Jurkat, Clone E6-1 (cell line): ENCODE results near the gene IL11.

ENCODE experiments used
- DNase-seq: peaks from one replicate; pipeline ENCODE4 v3.0.0-alpha.2; 2011; ENCODE audit warnings: low read depth, low spot score
- H3K4me3 ChIP-seq: 2 replicates; pipeline ENCODE4 v1.5.1; 2011; ENCODE audit warnings: mild to moderate bottlenecking, low read length, control low read depth, moderate library complexity

IL11 gene

DNA sequence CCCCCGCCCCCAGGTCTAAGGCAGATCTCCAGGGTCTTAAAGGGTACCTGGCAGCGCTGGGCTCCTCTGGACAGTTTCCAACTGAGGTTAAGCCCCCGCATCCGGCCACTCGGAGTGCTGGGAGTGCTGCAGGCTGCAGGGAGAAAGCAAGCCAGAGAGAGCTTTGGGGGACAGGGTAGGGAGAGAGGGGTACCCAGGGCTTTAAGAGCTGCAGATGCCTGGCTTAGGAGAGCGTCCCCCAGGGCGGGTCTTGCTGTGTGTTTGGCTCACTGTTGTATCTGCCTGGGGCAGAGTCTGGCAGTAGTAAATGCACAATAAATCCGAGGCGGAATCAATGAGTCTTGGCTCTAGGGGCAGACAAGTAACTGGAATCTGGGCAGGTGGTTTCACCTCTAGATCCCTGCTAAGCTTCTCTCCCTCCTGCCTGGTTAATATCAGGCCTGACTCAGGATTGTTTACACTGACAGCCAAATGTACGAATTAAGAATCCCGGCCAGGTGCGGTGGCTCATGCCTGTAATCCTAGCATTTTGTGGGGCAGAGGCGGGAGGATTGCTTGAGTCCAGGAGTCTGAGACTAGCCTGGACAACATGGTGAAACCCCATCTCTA lies 14.9 kb downstream of the IL11 start:
- DNase-seq, result no peak
- H3K4me3 ChIP-seq, result no peak overlapping the region

DNA sequence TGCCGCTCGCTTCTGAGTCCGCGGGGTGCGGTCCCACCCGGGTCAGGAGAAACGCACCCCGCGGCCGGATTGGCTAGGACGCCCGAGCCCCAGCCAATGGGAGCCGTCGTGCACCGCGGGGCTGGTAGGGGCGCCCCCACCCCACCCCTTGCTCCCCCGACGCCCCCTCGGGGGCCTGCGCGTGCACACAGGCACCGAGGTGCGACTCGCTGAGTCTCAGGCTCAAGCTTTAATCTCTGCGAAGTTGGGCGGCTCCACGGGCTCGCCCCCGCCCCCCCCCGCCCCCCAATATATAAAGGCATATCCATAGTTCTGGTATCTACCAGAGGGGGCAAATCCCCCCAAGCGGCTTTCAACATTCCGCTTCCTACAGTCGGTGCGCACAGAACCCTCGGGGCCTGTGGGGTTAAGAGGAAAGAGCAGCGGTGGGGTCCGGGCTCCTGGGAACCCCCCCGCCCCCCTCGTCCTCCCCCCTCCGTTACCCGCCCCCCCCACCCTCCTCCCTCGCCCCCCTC lies 15.5 kb downstream of the IL11 start, which contains the start of gene COX6B2:
COX6B2 (minus strand) TSS at position 22 of the 515 bp plus-strand sequence. CDS start 198 bp downstream, outside the sequence.
- H3K4me3 ChIP-seq, result peak within 1 kb of the TSS; percentile 34
- DNase-seq, result no peak

DNA sequence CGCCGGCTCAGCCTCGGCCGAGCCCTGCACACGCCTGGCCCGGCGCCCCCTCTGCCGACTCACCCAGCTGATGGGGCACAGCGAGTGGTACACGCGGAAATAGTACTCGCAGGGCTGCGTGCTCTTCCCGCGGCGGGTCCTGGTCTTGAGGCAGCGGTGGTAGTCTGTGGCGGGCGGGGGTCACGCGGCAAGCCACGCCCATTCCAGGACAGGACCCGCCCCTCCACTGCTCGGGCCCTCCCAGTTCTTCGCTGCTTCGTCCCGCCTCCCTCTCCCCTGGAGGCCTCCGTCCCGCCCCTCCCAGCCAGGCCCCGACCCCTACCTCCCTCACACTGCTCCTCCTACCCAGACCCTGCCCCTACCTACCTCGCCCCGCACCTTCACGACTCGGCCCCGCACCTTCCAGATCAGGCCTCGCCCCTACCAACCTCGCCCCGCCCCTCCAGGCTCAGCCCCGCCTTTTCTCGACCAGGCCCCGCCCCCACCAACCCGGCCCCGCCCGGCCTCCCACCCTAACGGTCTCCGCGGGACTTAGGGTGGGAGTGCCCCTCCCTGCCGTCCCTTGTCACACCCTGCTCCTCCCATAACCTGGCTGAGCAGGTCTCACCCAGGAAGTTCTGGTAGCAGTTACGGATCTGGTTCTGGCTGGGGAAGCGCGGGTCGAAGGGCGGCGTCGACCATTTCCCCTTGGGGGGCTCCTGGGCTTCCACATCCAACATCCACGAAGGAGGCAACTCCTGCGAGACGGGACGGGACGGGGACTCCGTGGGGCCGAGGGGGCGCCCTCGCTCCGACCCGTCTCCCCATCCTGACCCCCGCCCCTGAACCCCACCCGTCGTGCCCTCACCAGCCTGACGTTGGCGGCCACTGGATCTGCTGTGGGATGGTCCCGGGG lies 16.2 kb downstream of the IL11 start:
- no peak for DNase-seq
- H3K4me3 ChIP-seq, result peak overlapping the region; percentile 34

DNA sequence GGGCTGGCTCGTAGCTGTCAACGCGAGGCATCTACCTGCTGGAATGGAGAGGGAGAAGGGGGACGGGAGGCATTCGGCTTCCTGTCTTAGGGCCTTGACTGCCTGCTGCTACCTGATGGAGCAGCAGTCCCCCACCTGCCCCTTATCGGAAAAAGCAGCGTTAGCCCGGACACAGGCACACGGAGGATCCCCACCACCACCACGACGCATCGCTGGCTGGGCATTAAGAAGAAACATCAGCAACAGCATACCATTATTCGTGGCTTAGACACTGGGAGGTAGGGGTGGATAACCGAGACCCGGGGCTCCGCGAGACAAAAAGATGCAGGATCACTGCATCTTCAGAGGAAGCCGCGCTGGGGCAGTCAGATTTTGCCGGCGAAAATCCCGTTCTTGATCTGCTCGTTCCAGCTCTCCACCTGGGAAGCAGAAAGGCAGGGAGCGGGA lies 16.9 kb downstream of the IL11 start:
- peak overlapping the region; percentile 34 for H3K4me3 ChIP-seq
- no peak for DNase-seq

DNA sequence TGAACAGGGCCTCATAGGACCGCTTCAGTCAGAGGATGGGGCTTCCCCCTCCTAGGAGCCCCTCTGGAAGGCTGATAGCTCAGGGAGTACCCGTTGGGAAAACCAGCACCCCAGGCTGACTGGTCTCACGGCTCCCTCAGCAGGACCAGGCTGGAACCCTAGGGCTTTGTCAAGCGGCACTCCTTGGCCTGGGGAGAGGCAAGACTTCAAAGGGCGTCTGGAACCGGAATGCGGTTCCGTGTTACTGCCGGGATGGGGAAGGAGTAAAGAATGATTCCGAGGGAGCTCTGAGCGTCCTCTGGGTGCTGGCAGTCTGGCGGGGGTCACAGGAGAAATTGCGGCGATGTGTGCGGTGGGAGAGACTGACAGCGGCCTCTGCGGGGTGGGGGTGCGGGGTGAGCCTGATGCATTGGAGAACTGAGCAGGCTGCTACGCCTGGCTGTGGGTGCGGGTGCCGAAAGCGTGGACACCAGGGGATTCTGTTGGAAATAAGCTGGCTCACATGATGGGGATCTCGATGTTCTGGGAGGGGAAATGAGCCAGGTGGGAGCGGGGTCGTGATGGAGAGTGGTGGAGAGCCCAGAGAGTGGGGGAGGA lies 17.6 kb downstream of the IL11 start:
- no peak for DNase-seq
- no peak overlapping the region for H3K4me3 ChIP-seq

DNA sequence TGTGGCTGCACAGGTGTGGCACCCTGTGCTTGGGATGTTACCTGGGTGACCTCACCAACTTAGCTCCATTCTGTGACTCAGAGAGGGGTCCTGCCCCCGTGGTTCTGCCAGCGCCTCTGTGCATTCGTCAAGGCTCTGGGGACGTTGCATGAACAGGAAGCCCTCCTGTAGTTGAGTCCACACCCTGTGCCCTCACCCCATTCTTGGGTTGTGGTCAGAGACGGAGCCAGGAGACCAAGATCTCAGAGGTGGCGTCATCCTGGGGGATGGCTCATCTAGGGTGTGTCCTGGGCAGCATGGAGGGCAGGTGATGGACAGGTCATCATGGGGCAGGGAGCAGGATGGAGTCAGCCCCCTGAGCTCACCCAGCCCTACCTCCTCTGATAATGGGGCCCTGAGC lies 18.2 kb downstream of the IL11 start:
- H3K4me3 ChIP-seq, result no peak overlapping the region
- DNase-seq, result no peak

DNA sequence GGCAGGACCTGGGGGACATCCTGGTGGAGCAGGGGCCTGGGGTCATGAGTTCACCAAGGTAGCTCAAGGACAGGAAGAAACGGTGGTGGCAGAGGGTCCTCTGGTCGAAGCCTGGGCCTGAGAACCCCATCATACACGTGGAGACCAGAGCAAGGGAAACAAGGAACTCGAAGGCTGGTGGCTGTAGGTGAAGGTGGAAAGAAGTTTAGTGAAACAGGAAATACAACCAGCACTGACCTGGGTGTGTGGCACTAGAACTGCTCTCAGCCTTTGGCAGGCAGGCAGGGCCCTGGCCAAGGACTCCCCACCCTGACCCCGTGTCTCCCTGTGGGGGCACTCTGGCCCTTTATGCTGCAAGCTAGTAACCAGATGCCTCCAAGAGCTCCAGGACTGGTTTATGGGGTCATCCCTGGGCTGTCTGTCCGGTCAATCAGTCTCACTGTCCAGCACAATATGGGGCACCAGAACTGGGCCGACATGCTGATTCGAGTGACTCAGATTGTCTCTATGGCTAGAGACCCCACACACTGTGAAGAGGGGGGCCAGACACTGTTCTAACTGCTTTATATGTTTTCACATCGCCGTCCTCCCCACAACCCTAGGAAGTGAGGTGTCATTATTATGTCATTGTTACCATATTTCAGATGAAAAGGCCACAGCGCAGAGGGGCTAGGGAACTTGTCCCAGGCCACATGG lies 19.5 kb downstream of the IL11 start:
- H3K4me3 ChIP-seq, result no peak overlapping the region
- DNase-seq, result no peak

DNA sequence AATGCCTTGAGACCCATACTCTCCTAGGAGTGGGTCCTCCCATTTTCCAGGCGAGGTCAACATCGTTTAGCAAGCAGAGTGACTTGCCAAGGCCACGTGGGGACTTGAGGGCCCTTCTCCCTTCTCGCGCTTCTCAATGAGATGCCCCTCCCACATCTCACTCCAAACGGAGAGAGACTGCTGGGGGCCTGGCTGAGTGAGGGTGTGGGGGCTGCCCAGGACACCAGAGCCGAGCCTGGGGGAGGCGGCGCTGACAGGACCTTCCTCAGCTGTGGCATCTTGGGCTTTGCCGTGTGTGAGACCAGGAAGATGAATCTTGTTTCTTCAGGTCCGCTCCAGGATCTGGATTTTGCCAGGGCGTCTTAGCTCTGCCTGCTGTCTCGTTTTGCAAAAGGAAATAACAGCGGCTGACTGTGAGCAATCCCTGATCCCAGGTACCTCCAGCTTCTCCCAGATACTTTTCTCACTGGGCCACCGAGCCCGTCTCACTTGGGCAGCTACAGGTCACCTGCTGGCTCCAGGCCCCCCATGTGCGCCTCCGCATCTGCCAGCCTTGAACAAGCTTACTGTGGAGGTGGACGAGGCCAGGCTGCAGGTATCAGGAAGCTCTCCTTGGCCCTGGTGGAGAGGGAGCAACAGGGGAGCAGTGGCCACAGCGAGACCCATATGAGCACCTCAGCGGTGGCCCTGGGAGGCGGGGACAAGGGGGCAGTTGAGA lies 21.8 kb downstream of the IL11 start:
- H3K4me3 ChIP-seq, result no peak overlapping the region
- no peak for DNase-seq

DNA sequence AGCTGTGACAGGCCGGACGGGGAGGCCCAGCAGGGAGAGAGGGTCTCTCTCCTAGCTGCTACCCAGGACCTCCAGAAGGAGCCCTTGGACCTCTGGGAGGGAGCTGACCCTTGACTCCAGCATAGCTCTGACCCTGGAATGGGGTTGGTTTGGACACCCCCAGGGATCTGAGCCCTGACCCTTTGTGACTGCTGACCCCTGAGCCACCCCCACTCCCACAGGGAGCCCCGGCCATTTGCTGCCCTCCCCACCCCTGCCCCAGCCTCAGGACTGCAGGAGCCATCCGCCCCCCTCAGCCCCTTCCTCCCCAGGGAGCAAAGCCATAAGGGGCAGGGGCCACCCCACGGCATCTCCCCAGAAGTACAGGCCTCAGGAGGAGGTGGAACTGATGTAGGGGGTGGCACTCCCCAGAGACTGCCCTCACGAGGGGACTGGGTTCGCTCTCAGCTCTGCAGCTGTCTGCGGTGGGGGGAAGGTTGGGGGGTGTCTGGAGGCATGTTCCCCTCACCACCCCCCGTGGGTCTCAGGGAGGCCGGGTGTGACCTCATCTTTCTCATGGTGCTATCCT lies 22.7 kb downstream of the IL11 start:
- DNase-seq, result no peak
- H3K4me3 ChIP-seq, result no peak overlapping the region

DNA sequence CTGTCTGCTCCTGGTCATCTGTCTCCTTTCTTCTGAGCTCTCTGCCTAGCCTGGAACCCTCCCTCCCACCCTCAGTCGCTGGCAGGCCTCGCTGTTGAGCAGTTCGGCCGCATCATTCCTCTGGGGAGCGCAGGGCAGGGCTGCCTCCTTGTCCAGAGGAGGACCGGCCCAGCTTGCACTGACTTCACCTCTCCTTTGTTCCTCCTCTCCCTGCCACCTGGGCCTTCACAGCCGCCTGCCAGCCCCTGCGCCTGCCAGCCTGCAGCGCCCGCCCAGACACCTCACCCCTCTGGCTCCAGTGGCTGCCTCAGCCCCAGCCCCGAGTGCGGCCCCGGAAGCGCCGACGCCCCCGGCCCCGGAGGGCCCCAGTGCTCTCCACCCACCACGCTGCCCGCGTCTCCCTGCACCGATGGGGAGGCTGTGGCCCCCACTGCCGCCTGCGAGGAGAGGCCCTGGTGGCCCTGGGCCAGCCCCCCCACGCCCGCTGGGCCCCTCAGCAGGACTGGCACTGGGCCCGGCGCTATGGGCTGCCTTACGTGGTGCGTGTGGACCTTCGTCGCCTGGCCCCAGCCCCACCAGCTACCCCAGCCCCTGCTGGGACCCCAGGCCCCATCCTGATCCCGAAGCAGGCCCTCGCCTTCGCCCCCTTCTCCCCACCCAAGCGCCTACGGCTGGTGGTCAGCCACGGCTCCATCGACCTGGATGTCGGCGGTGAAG lies 23.4 kb downstream of the IL11 start:
- H3K4me3 ChIP-seq, result no peak overlapping the region
- DNase-seq, result no peak

DNA sequence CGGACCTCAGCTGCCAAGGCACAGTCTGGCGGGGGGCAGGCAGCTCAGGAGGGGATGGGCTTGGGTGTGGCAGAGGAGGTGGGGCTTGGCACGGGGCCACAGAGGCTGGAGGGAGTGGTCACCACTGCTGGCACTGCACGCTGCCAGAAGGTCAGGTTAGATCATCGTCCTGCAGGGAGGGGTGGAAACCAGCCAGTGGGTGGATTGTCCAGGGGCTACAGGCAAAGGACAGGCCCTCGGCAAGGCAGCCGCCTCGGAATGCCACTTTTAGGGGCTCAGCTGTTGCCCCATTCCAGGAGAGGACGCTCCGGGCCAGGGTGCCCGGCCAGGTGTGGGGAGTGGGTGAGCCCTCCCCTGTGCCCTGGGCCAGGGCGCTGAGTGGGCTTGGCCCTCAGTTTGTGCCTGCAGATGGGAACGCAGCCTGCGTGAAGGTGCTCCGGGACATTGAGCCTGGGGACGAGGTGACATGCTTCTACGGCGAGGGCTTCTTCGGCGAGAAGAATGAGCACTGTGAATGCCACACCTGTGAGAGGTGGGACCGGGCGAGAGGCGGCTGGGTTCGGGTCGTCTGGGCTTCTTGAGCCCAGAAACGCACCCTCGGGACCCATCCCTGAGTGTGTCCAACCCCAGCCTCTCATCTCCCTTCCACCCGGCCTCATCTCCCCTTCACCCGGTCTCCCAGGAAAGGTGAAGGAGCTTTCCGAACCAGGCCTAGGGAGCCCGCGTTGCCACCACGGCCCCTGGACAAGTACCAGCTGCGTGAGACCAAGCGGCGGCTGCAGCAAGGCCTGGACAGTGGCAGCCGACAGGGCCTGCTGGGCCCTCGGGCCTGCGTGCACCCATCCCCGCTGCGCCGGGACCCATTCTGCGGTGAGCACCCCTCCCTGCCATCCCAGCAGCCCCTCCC lies 24.2 kb downstream of the IL11 start:
- no peak overlapping the region for H3K4me3 ChIP-seq
- DNase-seq, result no peak

DNA sequence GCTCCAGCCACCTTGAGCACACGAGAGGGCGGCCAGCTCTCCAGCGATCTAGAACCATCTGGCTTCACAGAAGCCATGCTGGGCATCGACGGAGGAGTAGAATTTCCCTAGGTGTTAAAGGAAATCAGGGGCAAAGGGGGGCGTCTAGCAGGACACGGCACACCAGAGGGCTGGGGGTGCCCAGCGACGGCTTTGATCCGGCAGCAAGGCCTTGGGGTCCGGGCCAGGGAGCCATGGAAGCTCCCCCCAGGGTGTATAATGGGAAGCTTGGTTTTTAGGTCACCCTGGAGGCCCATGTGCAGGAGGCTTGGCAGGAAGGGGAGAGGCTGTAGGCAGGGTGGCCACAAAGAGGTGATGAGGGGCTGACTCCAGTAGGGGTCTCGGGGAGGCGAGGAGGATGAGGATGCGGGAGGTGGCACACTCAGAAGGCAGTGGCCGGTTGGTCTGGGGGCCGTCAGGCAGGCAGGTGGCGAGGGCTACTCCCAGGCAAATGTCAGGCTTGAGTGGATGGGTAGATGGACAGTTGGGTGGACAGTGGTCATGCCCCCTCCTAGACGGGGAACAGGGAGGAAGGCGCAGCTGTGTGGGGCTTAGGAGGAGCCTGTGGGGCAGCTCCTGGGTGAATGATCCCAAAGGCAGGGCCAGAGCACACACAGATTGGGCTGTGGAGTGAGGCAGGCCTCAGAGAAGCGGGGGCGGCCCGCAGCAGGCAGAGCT lies 25.0 kb downstream of the IL11 start:
- H3K4me3 ChIP-seq, result no peak overlapping the region
- DNase-seq, result no peak

DNA sequence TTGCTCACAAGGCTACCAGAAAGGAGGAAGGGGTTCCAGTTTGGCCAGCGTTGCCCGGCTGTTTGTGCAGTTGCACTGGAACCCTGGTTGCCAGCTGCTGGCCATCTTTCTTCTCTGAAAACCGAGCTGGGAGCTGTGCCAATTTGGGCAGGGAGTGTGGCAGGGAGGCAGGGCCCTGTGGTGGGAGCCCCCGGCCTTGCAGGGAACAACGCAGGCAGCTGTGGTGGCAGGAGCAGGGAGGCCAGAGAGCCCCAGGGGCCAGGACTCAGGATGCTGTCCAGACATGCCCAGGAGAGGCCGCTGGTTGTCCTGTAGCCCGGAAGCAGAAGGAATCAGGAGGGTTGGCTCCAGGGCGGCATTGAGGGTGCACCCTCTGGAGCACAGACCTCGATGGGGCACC lies 25.8 kb downstream of the IL11 start:
- DNase-seq, result no peak
- H3K4me3 ChIP-seq, result no peak overlapping the region

DNA sequence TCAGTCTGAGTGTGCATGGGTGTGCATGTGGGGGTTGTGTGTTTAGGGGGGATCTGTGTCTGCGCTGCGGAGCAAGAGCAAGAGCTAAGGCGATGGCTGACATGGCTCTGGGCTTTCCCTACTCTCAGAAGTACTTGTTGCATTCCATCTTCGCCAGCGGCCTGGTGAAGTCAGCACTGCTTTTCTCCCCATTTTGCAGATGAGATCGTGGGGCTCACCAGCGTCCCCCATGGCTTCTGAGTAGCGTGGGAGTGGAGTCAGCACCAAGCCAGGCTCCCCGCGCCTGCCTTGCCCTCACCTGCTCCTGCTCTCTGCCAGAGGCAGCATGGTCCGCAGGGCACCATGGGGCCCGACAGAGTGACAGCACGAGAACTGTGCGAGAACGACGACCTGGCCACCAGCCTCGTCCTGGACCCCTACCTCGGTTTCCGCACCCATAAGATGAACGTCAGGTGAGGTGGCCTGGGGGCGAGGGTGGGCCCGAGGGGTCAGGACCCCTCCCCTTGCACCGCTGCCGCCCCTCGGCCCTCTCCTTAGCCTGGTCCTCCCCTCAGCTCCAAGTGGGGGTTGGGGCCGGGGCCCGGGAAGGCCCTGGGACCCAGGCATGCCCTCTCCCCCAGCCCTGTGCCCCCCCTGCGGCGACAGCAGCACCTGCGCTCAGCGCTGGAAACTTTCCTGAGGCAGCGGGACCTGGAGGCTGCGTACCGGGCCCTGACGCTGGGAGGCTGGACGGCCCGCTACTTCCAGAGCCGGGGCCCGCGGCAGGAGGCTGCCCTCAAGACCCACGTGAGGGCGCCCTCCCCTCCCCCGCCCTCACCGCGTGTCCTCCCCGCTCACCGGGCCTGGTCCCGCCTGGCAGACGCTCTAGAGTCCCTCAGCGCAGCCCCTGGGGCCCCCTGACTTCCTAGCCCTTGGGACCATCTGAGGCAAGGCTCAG lies 28.4 kb downstream of the IL11 start:
- H3K4me3 ChIP-seq, result peak overlapping the region; percentile 86
- DNase-seq, result no peak

DNA sequence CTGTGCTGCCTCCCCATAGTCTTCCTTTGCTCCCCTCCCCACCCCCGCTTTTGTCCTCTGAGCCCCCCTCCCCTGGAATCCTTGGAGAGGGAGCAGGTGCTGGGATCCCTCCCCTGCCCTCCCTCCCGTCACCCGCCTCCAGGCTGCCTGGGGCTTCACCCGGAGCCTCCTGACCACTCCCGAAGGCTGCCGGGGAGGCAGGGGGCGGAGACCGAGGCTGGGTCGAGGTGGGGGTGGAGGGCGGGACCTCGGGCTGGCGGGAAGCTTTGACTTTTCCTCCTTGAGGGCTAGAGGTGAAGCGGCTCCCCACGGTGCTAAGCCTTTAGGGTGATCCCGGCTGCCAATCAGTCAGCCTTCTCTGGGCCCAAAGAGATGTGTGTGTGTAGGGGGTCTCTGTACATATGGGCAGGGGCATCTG lies 29.1 kb downstream of the IL11 start:
- H3K4me3 ChIP-seq, result peak overlapping the region; percentile 86
- DNase-seq, result peak; percentile 36
